ENCODE data around the gene SLC12A3. TPM values are rescaled to one million over a fixed set of nuclear protein-coding genes. Genes with fewer than 3 reads are reported as not detected.

The SLC12A3 gene
- total and polyA plus RNA-seq, 2 of the 4 experiments (the other 2 are of a cell fraction): not detected

GRCh38 chr16:56898847-56899246 is 33.8 kb downstream of the SLC12A3 start:
- dilution Hi-C loops (cut with HindIII; ENCODE audit: low sequenced_read_pairs, unreplicated experiment) (no loop called here), intact Hi-C loops (cut with micrococcal nuclease) (no loop called here), in situ Hi-C loops (cut with MboI; ENCODE audit: low sequenced_read_pairs) (no loop called here)
- no TSS peak for BruUV-seq (replicated peaks)
- Histone ChIP-seq H3K27ac (ENCODE audit: insufficient read depth, low read length) (no peak overlapping the region), H2BK120ac (ENCODE audit: low read depth, low read length) (no peak overlapping the region), H4K8ac (ENCODE audit: low read depth in 2 of 2, low read length in 2 of 2) (no peak overlapping the region), H3K4me2 (ENCODE audit: low read depth, low read length) (no peak overlapping the region), H3K9ac (ENCODE audit: low read depth, low read length) (no peak overlapping the region), H3K14ac (replicated peaks; ENCODE audit: low read depth, low read length) (no peak overlapping the region), H2BK5ac (ENCODE audit: low read depth, low read length, poor library complexity, severe bottlenecking) (no peak overlapping the region), H4K91ac (ENCODE audit: insufficient read depth, low read depth, low read length) (no peak overlapping the region), H3K4ac (ENCODE audit: low read depth, low read length) (no peak overlapping the region), H3K9me1 (ENCODE audit: insufficient read depth, low read length) (no peaks in the 10 kb centered on the region), H2AK9ac (replicated peaks; ENCODE audit: low read depth, low read length, poor library complexity) (no peak overlapping the region), H2BK20ac (ENCODE audit: low read depth, low read length) (no peak overlapping the region), H3K9me3 (ENCODE audit: control insufficient read depth, insufficient read depth, low read length) (no peaks in the 10 kb centered on the region), H3K79me1 (ENCODE audit: low read depth in 1 of 2, low read length in 2 of 2) (no peaks in the 10 kb centered on the region), H3K23ac (ENCODE audit: low read depth, low read length) (no peak overlapping the region), H2AFZ (replicated peaks; ENCODE audit: low read length, poor library complexity) (no peak overlapping the region), H2AK5ac (ENCODE audit: low read depth, low read length) (no peak overlapping the region), H3K4me1 (ENCODE audit: control insufficient read depth, insufficient read depth, low read length) (no peaks in the 10 kb centered on the region), H3K56ac (ENCODE audit: extremely low read depth, insufficient read depth, low read length) (no peak overlapping the region), H3K4me3 (ENCODE audit: insufficient read depth, low read depth, low read length) (no peak overlapping the region), H3K27me3 (ENCODE audit: control insufficient read depth, insufficient read depth, low read length) (peaks cover 39% of the 10 kb centered on the region), H2BK15ac (ENCODE audit: low read depth, low read length) (no peak overlapping the region), H3K18ac (ENCODE audit: low read depth, low read length) (no peak overlapping the region), H3K36me3 (ENCODE audit: control insufficient read depth, insufficient read depth, low read length) (no peaks in the 10 kb centered on the region), H4K5ac (ENCODE audit: low read depth, low read length) (no peak overlapping the region), H4K20me1 (ENCODE audit: insufficient read depth, low read length) (no peaks in the 10 kb centered on the region)
- DNase-seq: no peak
- CTCF ChIA-PET: no interaction called here
- 96% methylated on average over 4 of the region's 8 CpGs; no CpG with 5 or more reads in 1 of the 2 experiments for WGBS, 2 experiments (ENCODE audit: extremely low coverage in 2 of 2, insufficient read length in 1 of 2)
- no peak for ATAC-seq (ENCODE audit: low read depth)
- POLR2A ChIA-PET (ENCODE audit: unreplicated experiment): no interaction called here
- TF ChIP-seq POLR2A (IDR thresholded peaks at IDR 0.05; ENCODE audit: low read depth, low read length) (no peak), MXI1 (IDR thresholded peaks at IDR 0.05; ENCODE audit: borderline replicate concordance, low read depth, low read length) (no peak), ELK1 (IDR thresholded peaks at IDR 0.05; ENCODE audit: borderline replicate concordance, low read depth, low read length) (no peak), RCOR1 (IDR thresholded peaks at IDR 0.05; ENCODE audit: insufficient replicate concordance, low read length) (no peak), CEBPB (IDR thresholded peaks at IDR 0.05; ENCODE audit: low read depth, low read length) (no peak), CTCF (conservative IDR thresholded peaks at IDR 0.05; ENCODE audit: low read depth, low read length) (no peak), MAZ (IDR thresholded peaks at IDR 0.05; ENCODE audit: borderline replicate concordance, low read depth, low read length) (no peak), RFX5 (IDR thresholded peaks at IDR 0.05; ENCODE audit: low read depth, low read length) (no peak), MAFK (IDR thresholded peaks at IDR 0.05; ENCODE audit: low read depth, low read length) (no peak), CHD1 (IDR thresholded peaks at IDR 0.05; ENCODE audit: low read depth, low read length) (no peak), NFE2L2 (IDR thresholded peaks at IDR 0.05; ENCODE audit: low read depth, low read length) (no peak), BHLHE40 (IDR thresholded peaks at IDR 0.05; ENCODE audit: low read depth, low read length) (no peak), USF2 (IDR thresholded peaks at IDR 0.05; ENCODE audit: low read depth, low read length) (no peak), SMC3 (IDR thresholded peaks at IDR 0.05; ENCODE audit: low read depth, low read length) (no peak), RAD21 (IDR thresholded peaks at IDR 0.05; ENCODE audit: low read length) (no peak), FOS (IDR thresholded peaks at IDR 0.05; ENCODE audit: low read depth, low read length) (no peak)
